Endothelial cell of umbilical vein (primary cell): Measurements from ENCODE around the gene ZMIZ2. TPM values are rescaled to one million over a fixed set of nuclear protein-coding genes. Genes with fewer than 3 reads are reported as not detected.

Source experiments
- BruUV-seq: library from RNA; stranded (reverse); fragments of 400-500 nt; replicated peaks from 2 replicates; lab custom pipeline; 2021; lab: Mats Ljungman, UMichigan
- CTCF ChIA-PET: fragments of 300-600, 350-600 bp; sonication (Branson Sonifier 250); formaldehyde crosslinking; loops from one replicate; lab custom pipeline; 2021; ENCODE audit warnings: antibody characterized with exemption, inconsistent platforms; lab: Charles Lee
- POLR2A ChIA-PET: fragments of 300-600, 350-600 bp; sonication (Branson Sonifier 250); formaldehyde crosslinking; loops from one replicate; lab custom pipeline; 2021; ENCODE audit warnings: antibody characterized with exemption, inconsistent platforms; lab: Charles Lee
- DNase-seq: peaks from one replicate; pipeline ENCODE4 v3.0.0-alpha.2; 2011; ENCODE audit warnings: low read depth, low spot score
- FAIRE-seq: peaks from 2 replicates; lab custom pipeline; 2011; peaks lifted over from hg19 to GRCh38; lab: Jason Lieb, UNC
- H2AFZ ChIP-seq: 2 replicates; pipeline ENCODE4 v1.6.0; 2012; ENCODE audit warnings: low read depth, low read length, control low read depth, inconsistent platforms
- H3K27ac ChIP-seq: 2 replicates; pipeline ENCODE4 v1.5.1; 2011; ENCODE audit warnings: low read depth, mild to moderate bottlenecking, control low read depth, low read length, moderate library complexity; ENCODE audit not compliant: insufficient read depth
- H3K27me3 ChIP-seq, 2 experiments: 2 replicates each; pipeline versions ENCODE4 v1.6.0 to v1.6.1; 2011; ENCODE audit warnings: low read length in 2 of 2, mixed read lengths in 1 of 2; ENCODE audit not compliant: control insufficient read depth in 2 of 2, insufficient read depth in 2 of 2
- H3K36me3 ChIP-seq, 2 experiments: 2 replicates in 1 of 2; 3 replicates in 1 of 2; pipeline ENCODE4 v1.5.1; 2011; ENCODE audit warnings: low read length in 2 of 2, mild to moderate bottlenecking in 1 of 2, moderate library complexity in 1 of 2; ENCODE audit not compliant: control insufficient read depth in 2 of 2, insufficient read depth in 2 of 2; ENCODE audit errors: extremely low read depth in 1 of 2
- H3K4me1 ChIP-seq: 3 replicates; pipeline ENCODE4 v1.5.1; 2011; ENCODE audit warnings: mild to moderate bottlenecking, low read length; ENCODE audit not compliant: control insufficient read depth, insufficient read depth; ENCODE audit errors: extremely low read depth
- H3K4me2 ChIP-seq: 2 replicates; pipeline ENCODE4 v1.6.1; 2011; ENCODE audit warnings: low read length, control low read depth, mixed read lengths; ENCODE audit not compliant: insufficient read depth
- H3K4me3 ChIP-seq, 3 experiments: fragments of 200-600 bp in 1 of 3; sonication (generic), shearing (Covaris generic) in 1 of 3; replicated peaks in 1 of 3; 2 replicates each; pipeline ENCODE4 v1.5.1; 2011 to 2016; ENCODE audit warnings: control low read depth in 3 of 3, low read length in 3 of 3, mild to moderate bottlenecking in 2 of 3, inconsistent platforms in 1 of 3, low read depth in 1 of 3, moderate library complexity in 1 of 3; ENCODE audit not compliant: insufficient read depth in 1 of 3
- H3K79me2 ChIP-seq: 2 replicates; pipeline ENCODE4 v1.6.0; 2012; ENCODE audit warnings: low read length, inconsistent platforms; ENCODE audit not compliant: control insufficient read depth, insufficient read depth
- H3K9ac ChIP-seq: replicated peaks from 2 replicates; pipeline ENCODE3; 2011; ENCODE audit warnings: low read length, control low read depth; ENCODE audit not compliant: insufficient read depth; ENCODE audit errors: extremely low read depth
- H3K9me1 ChIP-seq: replicated peaks from 3 replicates; pipeline ENCODE4 v1.6.0; 2011; ENCODE audit warnings: mild to moderate bottlenecking, low read length; ENCODE audit not compliant: control insufficient read depth, insufficient read depth; ENCODE audit errors: extremely low read depth
- H3K9me3 ChIP-seq: replicated peaks from 2 replicates; pipeline ENCODE4 v1.5.1; 2012; ENCODE audit warnings: low read length, inconsistent platforms; ENCODE audit not compliant: control insufficient read depth, insufficient read depth
- H4K20me1 ChIP-seq: replicated peaks from 2 replicates; pipeline ENCODE3; 2011; ENCODE audit warnings: mild to moderate bottlenecking, low read length; ENCODE audit not compliant: control insufficient read depth, insufficient read depth; ENCODE audit errors: extremely low read depth
- CTCF ChIP-seq, 2 donors: IDR thresholded peaks; 1 replicate in 1 of 2; 2 replicates in 1 of 2; pipeline ENCODE4 v1.5.1; 2011; ENCODE audit warnings: low read length in 2 of 2, mild to moderate bottlenecking in 2 of 2, moderate library complexity in 2 of 2, control low read depth in 1 of 2, inconsistent platforms in 1 of 2, low read depth in 1 of 2; ENCODE audit not compliant: insufficient read depth in 1 of 2; ENCODE audit errors: extremely low read depth in 1 of 2
- EZH2 ChIP-seq: IDR thresholded peaks from 2 replicates; pipeline ENCODE4 v1.6.1; 2012; ENCODE audit warnings: borderline replicate concordance, low read depth, mild to moderate bottlenecking, moderate library complexity, low read length, inconsistent platforms; ENCODE audit not compliant: severe bottlenecking
- FOS ChIP-seq: IDR thresholded peaks from 2 replicates; pipeline ENCODE4 v1.6.1; 2011; ENCODE audit warnings: mild to moderate bottlenecking, low read length, moderate library complexity, borderline replicate concordance; ENCODE audit not compliant: insufficient read depth
- GATA2 ChIP-seq: IDR thresholded peaks from 2 replicates; pipeline ENCODE4 v1.7.0; 2011; ENCODE audit warnings: low read depth, mild to moderate bottlenecking, moderate library complexity, mixed read lengths, low read length; ENCODE audit not compliant: insufficient read length, insufficient read depth
- JUN ChIP-seq: IDR thresholded peaks from 2 replicates; pipeline ENCODE4 v1.6.1; 2011; ENCODE audit warnings: borderline replicate concordance, low read depth; ENCODE audit not compliant: insufficient read length, insufficient read depth
- MAX ChIP-seq: IDR thresholded peaks from 2 replicates; pipeline ENCODE4 v1.6.1; 2011; ENCODE audit not compliant: insufficient read depth, insufficient read length
- MYC ChIP-seq: IDR thresholded peaks from one replicate; pipeline ENCODE4 v1.6.1; 2011; ENCODE audit warnings: mild to moderate bottlenecking, low read depth, low read length
- POLR2A ChIP-seq: IDR thresholded peaks from 2 replicates; pipeline ENCODE4 v1.6.1; 2012; ENCODE audit warnings: low read depth, mild to moderate bottlenecking, control low read depth, low read length
- POLR2AphosphoS5 ChIP-seq: IDR thresholded peaks from 2 replicates; pipeline ENCODE4 v1.6.1; 2012; ENCODE audit warnings: low read depth, mild to moderate bottlenecking, control low read depth, low read length, moderate library complexity; ENCODE audit not compliant: insufficient read depth
- dilution Hi-C: fragments of 300-500 bp; cut with MboI; formaldehyde crosslinking; loops from one replicate; pipeline ENCODE4 v1.15.0; 2019; ENCODE audit warnings: low sequenced_read_pairs; ENCODE audit not compliant: extremely low pct_ligation_motif_present
- intact Hi-C: fragments of 100-400 bp; cut with micrococcal nuclease; formaldehyde crosslinking; loops from one replicate; pipeline ENCODE4 v1.10.0; 2022
- polyA plus RNA-seq, 4 experiments: library from polyadenylated mRNA; depleted of rRNA in 3 of 4; stranded (reverse) in 3 of 4; unstranded in 1 of 4; fragments of >200 nt; gene quantifications; 2 replicates each; pipeline versions ENCODE4 v1.2.1 to v1.2.3, GENCODE V29; 2011 to 2012; ENCODE audit warnings: missing spikeins in 1 of 4
- total RNA-seq: library from RNA; stranded (reverse); gene quantifications from 2 replicates; pipeline ENCODE4 v1.2.3, GENCODE V29; 2021

Gene ZMIZ2
- total and polyA plus RNA-seq, 2 donors (not counting 3 experiments of a cell fraction or from before 2014, with no cell fraction given), result 30.6 to 87.5 TPM

- FAIRE-seq (no peak), DNase-seq (no peak)
- POLR2A ChIA-PET, result no interaction called here
- no peaks in the 10 kb centered on the region for H4K20me1 ChIP-seq
- intact Hi-C loops, result no loop called here
- CTCF ChIA-PET, result no interaction called here
- no peaks in the 10 kb centered on the region for H3K4me1 ChIP-seq
- dilution Hi-C loops, result no loop called here
- H3K79me2 ChIP-seq, result no peaks in the 10 kb centered on the region
- H2AFZ ChIP-seq, result no peak overlapping the region
- no peaks in the 10 kb centered on the region for H3K27me3 ChIP-seq
- no TSS peak for BruUV-seq
- no peak overlapping the region for H3K9ac ChIP-seq
- H3K9me3 ChIP-seq, result no peaks in the 10 kb centered on the region
- TF ChIP-seq EZH2 (no peak), CTCF (IDR thresholded peaks at IDR 0.05; ENCODE audit: extremely low read depth in 1 of 2, insufficient read depth in 1 of 2, low read depth in 1 of 2, low read length in 2 of 2) (no peak), JUN (no peak), GATA2 (no peak)
- H3K4me3 ChIP-seq, result no peak overlapping the region
- no peaks in the 10 kb centered on the region for H3K9me1 ChIP-seq
- H3K36me3 ChIP-seq, result no peaks in the 10 kb centered on the region
- no peak overlapping the region for H3K27ac ChIP-seq
- no peak overlapping the region for H3K4me2 ChIP-seq
These were observed 66.3 kb downstream of the ZMIZ2 start for GRCh38 chr7:44814919-44815318.

- no peak for FAIRE-seq
- dilution Hi-C loops, result no loop called here
- H3K4me1 ChIP-seq, result peaks cover 11% of the 10 kb centered on the region
- ChIA-PET POLR2A (interaction anchor here (0.6 to 1.0 kb wide), 2 partner anchors 213 to 221 kb away, joined by 6 to 9 read pairs; partner anchors contain the start of gene OGDH), CTCF (no interaction called here)
- H3K9me1 ChIP-seq, result no peaks in the 10 kb centered on the region
- BruUV-seq, result no TSS peak
- H3K36me3 ChIP-seq, result no peaks in the 10 kb centered on the region
- intact Hi-C loops, result no loop called here
- no peaks in the 10 kb centered on the region for H3K79me2 ChIP-seq
- no peaks in the 10 kb centered on the region for H3K27me3 ChIP-seq
- no peaks in the 10 kb centered on the region for H4K20me1 ChIP-seq
- DNase-seq, result no peak
- H3K9me3 ChIP-seq, result no peaks in the 10 kb centered on the region
- no peak overlapping the region for H3K27ac ChIP-seq
- H3K9ac ChIP-seq, result no peak overlapping the region
- no peak overlapping the region for H2AFZ ChIP-seq
- no peak overlapping the region for H3K4me2 ChIP-seq
- H3K4me3 ChIP-seq, result no peak overlapping the region
- TF ChIP-seq GATA2 (no peak), FOS (no peak), CTCF (IDR thresholded peaks at IDR 0.05; ENCODE audit: extremely low read depth in 1 of 2, insufficient read depth in 1 of 2, low read depth in 1 of 2, low read length in 2 of 2) (no peak), JUN (no peak), MYC (no peak), POLR2AphosphoS5 (no peak), POLR2A (no peak), MAX (no peak), EZH2 (no peak)
These were observed 70.6 kb downstream of the ZMIZ2 start for GRCh38 chr7:44819292-44819691.
